GM18505 (cell line): ENCODE data around the gene CCDC183.
"Not testable (repeated sequence)": the region's sequence is repeated elsewhere in the genome, so short reads cannot be mapped to it uniquely, and the experiment has no call there.

Experiments
- ATAC-seq: cut with Tn5 transposase; IDR thresholded peaks from one replicate; pipeline ENCODE4 v1.9.1; 2021; ENCODE audit not compliant: unreplicated experiment
- POLR2A ChIP-seq: IDR thresholded peaks from 4 replicates; pipeline ENCODE4 v1.6.1; 2011; ENCODE audit warnings: borderline replicate concordance; ENCODE audit not compliant: insufficient read depth, insufficient read length; ENCODE audit errors: extremely low read depth

The CCDC183 gene

GRCh38 chr9:136794281-136794999, 1.7 kb upstream of the CCDC183 start:
- no peak for ATAC-seq
- TF ChIP-seq POLR2A: no peak

- no peak for TF ChIP-seq POLR2A
- ATAC-seq: no peak
These were observed 1.2 kb upstream of the CCDC183 start for GRCh38 chr9:136795000-136795348.

- ATAC-seq: not testable (repeated sequence)
These were observed 723 bp downstream of the CCDC183 start for GRCh38 chr9:136796775-136797347.

- TF ChIP-seq POLR2A: no peak
These were observed 2.6 kb downstream of the CCDC183 start for GRCh38 chr9:136798708-136799078.

GRCh38 chr9:136799079-136799853, 3.1 kb downstream of the CCDC183 start:
- no peak for ATAC-seq
- no peak for TF ChIP-seq POLR2A

More at GRCh38 chr9:136798708-136799078, 2.6 kb downstream of the CCDC183 start:
- no peak for ATAC-seq

GRCh38 chr9:136799854-136800657, 3.9 kb downstream of the CCDC183 start:
- no peak for ATAC-seq
- no peak for TF ChIP-seq POLR2A

- no peak for TF ChIP-seq POLR2A
- ATAC-seq: no peak
These were observed 6.2 kb downstream of the CCDC183 start for GRCh38 chr9:136802321-136802720.

GRCh38 chr9:136803009-136803550, 6.9 kb downstream of the CCDC183 start:
- ATAC-seq: not testable (repeated sequence)

- no peak for ATAC-seq
- no peak for TF ChIP-seq POLR2A
These were observed 7.7 kb downstream of the CCDC183 start for GRCh38 chr9:136803551-136804508.

GRCh38 chr9:136804509-136805206, 8.5 kb downstream of the CCDC183 start:
- ATAC-seq: no peak
- no peak for TF ChIP-seq POLR2A

- no peak for TF ChIP-seq POLR2A
- no peak for ATAC-seq
These were observed 9.1 kb downstream of the CCDC183 start for GRCh38 chr9:136805207-136805740.
